Endothelial cell of umbilical vein (primary cell): ENCODE data around the gene ZMYM5.

Experiments
- JUN ChIP-seq: IDR thresholded peaks from 2 replicates; pipeline ENCODE4 v1.6.1; 2011; ENCODE audit warnings: borderline replicate concordance, low read depth; ENCODE audit not compliant: insufficient read length, insufficient read depth
- MAX ChIP-seq: IDR thresholded peaks from 2 replicates; pipeline ENCODE4 v1.6.1; 2011; ENCODE audit not compliant: insufficient read depth, insufficient read length
- MYC ChIP-seq: IDR thresholded peaks from one replicate; pipeline ENCODE4 v1.6.1; 2011; ENCODE audit warnings: mild to moderate bottlenecking, low read depth, low read length
- POLR2A ChIP-seq: IDR thresholded peaks from 2 replicates; pipeline ENCODE4 v1.6.1; 2012; ENCODE audit warnings: low read depth, mild to moderate bottlenecking, control low read depth, low read length
- TF ChIP-seq, protein P1 (sequence below), 2 donors: IDR thresholded peaks; 1 replicate in 1 of 2; 2 replicates in 1 of 2; pipeline ENCODE4 v1.5.1; 2011; ENCODE audit warnings: low read length in 2 of 2, mild to moderate bottlenecking in 2 of 2, moderate library complexity in 2 of 2, control low read depth in 1 of 2, inconsistent platforms in 1 of 2, low read depth in 1 of 2; ENCODE audit not compliant: insufficient read depth in 1 of 2; ENCODE audit errors: extremely low read depth in 1 of 2

GRCh38 chr13:19810996-19811881, 52.2 kb downstream of the ZMYM5 start:
- TF ChIP-seq JUN: no peak
- TF ChIP-seq, protein P1, sequence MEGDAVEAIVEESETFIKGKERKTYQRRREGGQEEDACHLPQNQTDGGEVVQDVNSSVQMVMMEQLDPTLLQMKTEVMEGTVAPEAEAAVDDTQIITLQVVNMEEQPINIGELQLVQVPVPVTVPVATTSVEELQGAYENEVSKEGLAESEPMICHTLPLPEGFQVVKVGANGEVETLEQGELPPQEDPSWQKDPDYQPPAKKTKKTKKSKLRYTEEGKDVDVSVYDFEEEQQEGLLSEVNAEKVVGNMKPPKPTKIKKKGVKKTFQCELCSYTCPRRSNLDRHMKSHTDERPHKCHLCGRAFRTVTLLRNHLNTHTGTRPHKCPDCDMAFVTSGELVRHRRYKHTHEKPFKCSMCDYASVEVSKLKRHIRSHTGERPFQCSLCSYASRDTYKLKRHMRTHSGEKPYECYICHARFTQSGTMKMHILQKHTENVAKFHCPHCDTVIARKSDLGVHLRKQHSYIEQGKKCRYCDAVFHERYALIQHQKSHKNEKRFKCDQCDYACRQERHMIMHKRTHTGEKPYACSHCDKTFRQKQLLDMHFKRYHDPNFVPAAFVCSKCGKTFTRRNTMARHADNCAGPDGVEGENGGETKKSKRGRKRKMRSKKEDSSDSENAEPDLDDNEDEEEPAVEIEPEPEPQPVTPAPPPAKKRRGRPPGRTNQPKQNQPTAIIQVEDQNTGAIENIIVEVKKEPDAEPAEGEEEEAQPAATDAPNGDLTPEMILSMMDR (IDR thresholded peaks at IDR 0.05; ENCODE audit: extremely low read depth in 1 of 2, insufficient read depth in 1 of 2, low read depth in 1 of 2, low read length in 2 of 2): no peak
- no peak for TF ChIP-seq POLR2A
- no peak for TF ChIP-seq MYC
- TF ChIP-seq MAX: no peak
